ENCODE data around the gene CEP112. TPM values are rescaled to one million over a fixed set of nuclear protein-coding genes. Genes with fewer than 3 reads are reported as not detected.

CEP112 gene
- total and polyA plus RNA-seq, 2 experiments from 2014 or later, result 4.0 to 4.3 TPM

DNA sequence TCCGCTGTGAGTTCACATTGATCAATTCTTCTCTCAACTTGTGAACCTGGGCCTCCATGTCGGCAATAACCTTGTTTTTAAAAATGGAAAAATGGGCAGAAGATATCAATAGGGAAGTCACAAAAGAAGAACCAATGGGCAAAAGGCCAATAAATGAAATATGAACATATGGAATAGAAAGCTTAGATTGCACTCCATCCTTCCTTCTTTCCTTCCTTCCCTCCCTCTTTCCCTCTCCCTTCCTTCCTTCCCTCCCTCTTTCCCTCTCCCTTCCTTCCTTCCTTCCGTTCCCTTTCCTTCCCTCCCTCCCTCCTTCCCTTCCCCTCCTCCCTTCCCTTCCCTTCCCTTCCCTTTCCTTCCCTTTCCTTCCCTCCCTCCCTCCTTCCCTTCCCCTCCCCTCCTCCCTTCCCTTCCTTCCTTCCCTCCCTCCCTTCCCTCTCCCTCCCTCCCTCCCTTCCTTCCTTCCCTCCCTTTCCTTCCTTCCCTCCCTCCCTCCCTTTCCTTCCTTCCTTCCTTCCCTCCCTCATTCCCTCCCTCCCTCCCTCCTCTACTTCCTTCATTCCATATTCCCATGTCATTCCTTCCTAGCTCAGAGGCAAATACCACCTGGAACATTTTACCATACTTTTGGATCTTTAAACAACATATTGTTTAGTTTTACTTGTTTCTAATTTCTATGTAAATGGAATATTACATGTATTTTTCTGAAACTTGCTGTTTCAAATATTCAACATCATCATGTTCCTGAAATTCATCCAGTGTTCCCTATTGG lies 339.8 kb downstream of the CEP112 start:
- no peaks in the 10 kb centered on the region for H3K79me2 ChIP-seq (replicated peaks; ENCODE audit: insufficient read depth)
- no peaks in the 10 kb centered on the region for H3K27me3 ChIP-seq (ENCODE audit: insufficient read depth)
- ATAC-seq (no peak), DNase-seq (ENCODE audit: low spot score) (no peak)
- no peak overlapping the region for H3K4me2 ChIP-seq
- H3K4me1 Mint-ChIP-seq, result peaks cover 4% of the 10 kb centered on the region; the same call in 2 of the 3 replicates
- H3K27me3 Mint-ChIP-seq (ENCODE audit: insufficient read depth, low read depth, poor library complexity), result no peaks in the 10 kb centered on the region
- H3K9me2 ChIP-seq (ENCODE audit: insufficient read depth), result peaks cover 4% of the 10 kb centered on the region; the same call in 1 of the 2 replicates
- no peaks in the 10 kb centered on the region for H3F3A ChIP-seq (replicated peaks; ENCODE audit: low read depth)
- TF ChIP-seq, protein P1, sequence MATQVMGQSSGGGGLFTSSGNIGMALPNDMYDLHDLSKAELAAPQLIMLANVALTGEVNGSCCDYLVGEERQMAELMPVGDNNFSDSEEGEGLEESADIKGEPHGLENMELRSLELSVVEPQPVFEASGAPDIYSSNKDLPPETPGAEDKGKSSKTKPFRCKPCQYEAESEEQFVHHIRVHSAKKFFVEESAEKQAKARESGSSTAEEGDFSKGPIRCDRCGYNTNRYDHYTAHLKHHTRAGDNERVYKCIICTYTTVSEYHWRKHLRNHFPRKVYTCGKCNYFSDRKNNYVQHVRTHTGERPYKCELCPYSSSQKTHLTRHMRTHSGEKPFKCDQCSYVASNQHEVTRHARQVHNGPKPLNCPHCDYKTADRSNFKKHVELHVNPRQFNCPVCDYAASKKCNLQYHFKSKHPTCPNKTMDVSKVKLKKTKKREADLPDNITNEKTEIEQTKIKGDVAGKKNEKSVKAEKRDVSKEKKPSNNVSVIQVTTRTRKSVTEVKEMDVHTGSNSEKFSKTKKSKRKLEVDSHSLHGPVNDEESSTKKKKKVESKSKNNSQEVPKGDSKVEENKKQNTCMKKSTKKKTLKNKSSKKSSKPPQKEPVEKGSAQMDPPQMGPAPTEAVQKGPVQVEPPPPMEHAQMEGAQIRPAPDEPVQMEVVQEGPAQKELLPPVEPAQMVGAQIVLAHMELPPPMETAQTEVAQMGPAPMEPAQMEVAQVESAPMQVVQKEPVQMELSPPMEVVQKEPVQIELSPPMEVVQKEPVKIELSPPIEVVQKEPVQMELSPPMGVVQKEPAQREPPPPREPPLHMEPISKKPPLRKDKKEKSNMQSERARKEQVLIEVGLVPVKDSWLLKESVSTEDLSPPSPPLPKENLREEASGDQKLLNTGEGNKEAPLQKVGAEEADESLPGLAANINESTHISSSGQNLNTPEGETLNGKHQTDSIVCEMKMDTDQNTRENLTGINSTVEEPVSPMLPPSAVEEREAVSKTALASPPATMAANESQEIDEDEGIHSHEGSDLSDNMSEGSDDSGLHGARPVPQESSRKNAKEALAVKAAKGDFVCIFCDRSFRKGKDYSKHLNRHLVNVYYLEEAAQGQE (IDR thresholded peaks at IDR 0.05; ENCODE audit: unreplicated experiment), result no peak
- TF ChIP-seq ZNF114 (CRISPR knock-in tag; IDR thresholded peaks at IDR 0.05), result no peak
- TF ChIP-seq, protein P2, sequence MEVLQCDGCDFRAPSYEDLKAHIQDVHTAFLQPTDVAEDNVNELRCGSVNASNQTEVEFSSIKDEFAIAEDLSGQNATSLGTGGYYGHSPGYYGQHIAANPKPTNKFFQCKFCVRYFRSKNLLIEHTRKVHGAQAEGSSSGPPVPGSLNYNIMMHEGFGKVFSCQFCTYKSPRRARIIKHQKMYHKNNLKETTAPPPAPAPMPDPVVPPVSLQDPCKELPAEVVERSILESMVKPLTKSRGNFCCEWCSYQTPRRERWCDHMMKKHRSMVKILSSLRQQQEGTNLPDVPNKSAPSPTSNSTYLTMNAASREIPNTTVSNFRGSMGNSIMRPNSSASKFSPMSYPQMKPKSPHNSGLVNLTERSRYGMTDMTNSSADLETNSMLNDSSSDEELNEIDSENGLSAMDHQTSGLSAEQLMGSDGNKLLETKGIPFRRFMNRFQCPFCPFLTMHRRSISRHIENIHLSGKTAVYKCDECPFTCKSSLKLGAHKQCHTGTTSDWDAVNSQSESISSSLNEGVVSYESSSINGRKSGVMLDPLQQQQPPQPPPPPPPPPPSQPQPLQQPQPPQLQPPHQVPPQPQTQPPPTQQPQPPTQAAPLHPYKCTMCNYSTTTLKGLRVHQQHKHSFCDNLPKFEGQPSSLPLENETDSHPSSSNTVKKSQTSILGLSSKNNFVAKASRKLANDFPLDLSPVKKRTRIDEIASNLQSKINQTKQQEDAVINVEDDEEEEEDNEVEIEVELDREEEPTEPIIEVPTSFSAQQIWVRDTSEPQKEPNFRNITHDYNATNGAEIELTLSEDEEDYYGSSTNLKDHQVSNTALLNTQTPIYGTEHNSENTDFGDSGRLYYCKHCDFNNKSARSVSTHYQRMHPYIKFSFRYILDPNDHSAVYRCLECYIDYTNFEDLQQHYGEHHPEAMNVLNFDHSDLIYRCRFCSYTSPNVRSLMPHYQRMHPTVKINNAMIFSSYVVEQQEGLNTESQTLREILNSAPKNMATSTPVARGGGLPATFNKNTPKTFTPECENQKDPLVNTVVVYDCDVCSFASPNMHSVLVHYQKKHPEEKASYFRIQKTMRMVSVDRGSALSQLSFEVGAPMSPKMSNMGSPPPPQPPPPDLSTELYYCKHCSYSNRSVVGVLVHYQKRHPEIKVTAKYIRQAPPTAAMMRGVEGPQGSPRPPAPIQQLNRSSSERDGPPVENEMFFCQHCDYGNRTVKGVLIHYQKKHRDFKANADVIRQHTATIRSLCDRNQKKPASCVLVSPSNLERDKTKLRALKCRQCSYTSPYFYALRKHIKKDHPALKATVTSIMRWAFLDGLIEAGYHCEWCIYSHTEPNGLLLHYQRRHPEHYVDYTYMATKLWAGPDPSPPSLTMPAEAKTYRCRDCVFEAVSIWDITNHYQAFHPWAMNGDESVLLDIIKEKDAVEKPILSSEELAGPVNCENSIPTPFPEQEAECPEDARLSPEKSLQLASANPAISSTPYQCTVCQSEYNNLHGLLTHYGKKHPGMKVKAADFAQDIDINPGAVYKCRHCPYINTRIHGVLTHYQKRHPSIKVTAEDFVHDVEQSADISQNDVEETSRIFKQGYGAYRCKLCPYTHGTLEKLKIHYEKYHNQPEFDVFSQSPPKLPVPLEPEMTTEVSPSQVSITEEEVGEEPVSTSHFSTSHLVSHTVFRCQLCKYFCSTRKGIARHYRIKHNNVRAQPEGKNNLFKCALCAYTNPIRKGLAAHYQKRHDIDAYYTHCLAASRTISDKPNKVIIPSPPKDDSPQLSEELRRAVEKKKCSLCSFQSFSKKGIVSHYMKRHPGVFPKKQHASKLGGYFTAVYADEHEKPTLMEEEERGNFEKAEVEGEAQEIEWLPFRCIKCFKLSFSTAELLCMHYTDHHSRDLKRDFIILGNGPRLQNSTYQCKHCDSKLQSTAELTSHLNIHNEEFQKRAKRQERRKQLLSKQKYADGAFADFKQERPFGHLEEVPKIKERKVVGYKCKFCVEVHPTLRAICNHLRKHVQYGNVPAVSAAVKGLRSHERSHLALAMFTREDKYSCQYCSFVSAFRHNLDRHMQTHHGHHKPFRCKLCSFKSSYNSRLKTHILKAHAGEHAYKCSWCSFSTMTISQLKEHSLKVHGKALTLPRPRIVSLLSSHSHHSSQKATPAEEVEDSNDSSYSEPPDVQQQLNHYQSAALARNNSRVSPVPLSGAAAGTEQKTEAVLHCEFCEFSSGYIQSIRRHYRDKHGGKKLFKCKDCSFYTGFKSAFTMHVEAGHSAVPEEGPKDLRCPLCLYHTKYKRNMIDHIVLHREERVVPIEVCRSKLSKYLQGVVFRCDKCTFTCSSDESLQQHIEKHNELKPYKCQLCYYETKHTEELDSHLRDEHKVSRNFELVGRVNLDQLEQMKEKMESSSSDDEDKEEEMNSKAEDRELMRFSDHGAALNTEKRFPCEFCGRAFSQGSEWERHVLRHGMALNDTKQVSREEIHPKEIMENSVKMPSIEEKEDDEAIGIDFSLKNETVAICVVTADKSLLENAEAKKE (CRISPR knock-in tag; IDR thresholded peaks at IDR 0.05), result no peak
- no peak for TF ChIP-seq POLR2AphosphoS5 (IDR thresholded peaks at IDR 0.05; ENCODE audit: low read depth)
- no peak for TF ChIP-seq NANOG (IDR thresholded peaks at IDR 0.05; ENCODE audit: borderline replicate concordance)
- TF ChIP-seq EZH2phosphoT487 (IDR thresholded peaks at IDR 0.05; ENCODE audit: unreplicated experiment), result no peak
- no peak for TF ChIP-seq STAT1 (IDR thresholded peaks at IDR 0.05; ENCODE audit: unreplicated experiment)
- TF ChIP-seq, protein P3, sequence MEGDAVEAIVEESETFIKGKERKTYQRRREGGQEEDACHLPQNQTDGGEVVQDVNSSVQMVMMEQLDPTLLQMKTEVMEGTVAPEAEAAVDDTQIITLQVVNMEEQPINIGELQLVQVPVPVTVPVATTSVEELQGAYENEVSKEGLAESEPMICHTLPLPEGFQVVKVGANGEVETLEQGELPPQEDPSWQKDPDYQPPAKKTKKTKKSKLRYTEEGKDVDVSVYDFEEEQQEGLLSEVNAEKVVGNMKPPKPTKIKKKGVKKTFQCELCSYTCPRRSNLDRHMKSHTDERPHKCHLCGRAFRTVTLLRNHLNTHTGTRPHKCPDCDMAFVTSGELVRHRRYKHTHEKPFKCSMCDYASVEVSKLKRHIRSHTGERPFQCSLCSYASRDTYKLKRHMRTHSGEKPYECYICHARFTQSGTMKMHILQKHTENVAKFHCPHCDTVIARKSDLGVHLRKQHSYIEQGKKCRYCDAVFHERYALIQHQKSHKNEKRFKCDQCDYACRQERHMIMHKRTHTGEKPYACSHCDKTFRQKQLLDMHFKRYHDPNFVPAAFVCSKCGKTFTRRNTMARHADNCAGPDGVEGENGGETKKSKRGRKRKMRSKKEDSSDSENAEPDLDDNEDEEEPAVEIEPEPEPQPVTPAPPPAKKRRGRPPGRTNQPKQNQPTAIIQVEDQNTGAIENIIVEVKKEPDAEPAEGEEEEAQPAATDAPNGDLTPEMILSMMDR (conservative IDR thresholded peaks at IDR 0.05; ENCODE audit: low read depth in 2 of 2), result no peak
- TF ChIP-seq ZNF331 (CRISPR knock-in tag; IDR thresholded peaks at IDR 0.05; ENCODE audit: low read depth), result no peak
- TF ChIP-seq CREB1 (CRISPR knock-in tag; IDR thresholded peaks at IDR 0.05; ENCODE audit: low read depth), result no peak
- TF ChIP-seq EZH2 (IDR thresholded peaks at IDR 0.05; ENCODE audit: low read depth, unreplicated experiment), result no peak
- TF ChIP-seq, protein P4, sequence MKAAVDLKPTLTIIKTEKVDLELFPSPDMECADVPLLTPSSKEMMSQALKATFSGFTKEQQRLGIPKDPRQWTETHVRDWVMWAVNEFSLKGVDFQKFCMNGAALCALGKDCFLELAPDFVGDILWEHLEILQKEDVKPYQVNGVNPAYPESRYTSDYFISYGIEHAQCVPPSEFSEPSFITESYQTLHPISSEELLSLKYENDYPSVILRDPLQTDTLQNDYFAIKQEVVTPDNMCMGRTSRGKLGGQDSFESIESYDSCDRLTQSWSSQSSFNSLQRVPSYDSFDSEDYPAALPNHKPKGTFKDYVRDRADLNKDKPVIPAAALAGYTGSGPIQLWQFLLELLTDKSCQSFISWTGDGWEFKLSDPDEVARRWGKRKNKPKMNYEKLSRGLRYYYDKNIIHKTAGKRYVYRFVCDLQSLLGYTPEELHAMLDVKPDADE (IDR thresholded peaks at IDR 0.05), result no peak
- H3K27ac Mint-ChIP-seq, result no peak overlapping the region
- no peak overlapping the region for H3K4me3 ChIP-seq
- no peaks in the 10 kb centered on the region for H3K36me3 Mint-ChIP-seq (ENCODE audit: low read depth)
- no peak overlapping the region for H3K4me3 Mint-ChIP-seq
- H3K27ac ChIP-seq (ENCODE audit: low read depth), result no peak overlapping the region
- H3K9me3 Mint-ChIP-seq, result no peaks in the 10 kb centered on the region
- no peaks in the 10 kb centered on the region for H3K4me1 ChIP-seq (ENCODE audit: insufficient read depth)
- no peak overlapping the region for H2AFZ ChIP-seq
- no peaks in the 10 kb centered on the region for H3K36me3 ChIP-seq (ENCODE audit: insufficient read depth)
- H4K20me1 ChIP-seq (replicated peaks; ENCODE audit: insufficient read depth), result no peaks in the 10 kb centered on the region
